H9 (cell line): ENCODE measurements around the gene SLC10A3. TPM values are rescaled to one million over a fixed set of nuclear protein-coding genes. Genes with fewer than 3 reads are reported as not detected.

Source experiments
- DNase-seq: peaks from one replicate; pipeline ENCODE4 v3.0.0-alpha.2; 2017
- H2AFZ ChIP-seq: one replicate; pipeline ENCODE4 v1.6.1; 2013; ENCODE audit warnings: mild to moderate bottlenecking, low read length, control low read depth, moderate library complexity
- H2AK5ac ChIP-seq: 2 replicates; pipeline ENCODE4 v1.6.1; 2013; ENCODE audit warnings: low read length, control low read depth, mixed read lengths; ENCODE audit not compliant: insufficient read length
- H2BK120ac ChIP-seq: one replicate; pipeline ENCODE4 v1.6.1; 2013; ENCODE audit warnings: low read depth, mild to moderate bottlenecking, low read length, control low read depth, inconsistent platforms; ENCODE audit not compliant: poor library complexity, severe bottlenecking
- H2BK12ac ChIP-seq: 2 replicates; pipeline ENCODE4 v1.6.1; 2013; ENCODE audit warnings: low read length, control low read depth, mixed read lengths, low read depth; ENCODE audit not compliant: insufficient read length
- H2BK15ac ChIP-seq: 2 replicates; pipeline ENCODE4 v1.6.1; 2013; ENCODE audit warnings: low read depth, low read length, control low read depth
- H2BK20ac ChIP-seq: one replicate; pipeline ENCODE4 v1.6.1; 2013; ENCODE audit warnings: low read depth, mild to moderate bottlenecking, low read length, control low read depth, inconsistent platforms; ENCODE audit not compliant: poor library complexity, severe bottlenecking
- H2BK5ac ChIP-seq: 2 replicates; pipeline ENCODE4 v1.6.1; 2013; ENCODE audit warnings: low read length, control low read depth, mixed read lengths; ENCODE audit not compliant: insufficient read length
- H3K14ac ChIP-seq: 2 replicates; pipeline ENCODE4 v1.6.1; 2013; ENCODE audit warnings: low read length, control low read depth; ENCODE audit not compliant: insufficient read depth
- H3K18ac ChIP-seq: 2 replicates; pipeline ENCODE4 v1.6.1; 2013; ENCODE audit warnings: low read depth, mild to moderate bottlenecking, mixed read lengths, low read length, control low read depth; ENCODE audit not compliant: insufficient read length
- H3K23ac ChIP-seq: 2 replicates; pipeline ENCODE4 v1.6.1; 2013; ENCODE audit warnings: low read length, control low read depth, mixed read lengths, low read depth; ENCODE audit not compliant: insufficient read length
- H3K23me2 ChIP-seq: 2 replicates; pipeline ENCODE4 v1.6.1; 2013; ENCODE audit warnings: low read depth, mild to moderate bottlenecking, mixed read lengths, low read length, control low read depth; ENCODE audit not compliant: insufficient read length, poor library complexity, severe bottlenecking
- H3K27ac ChIP-seq: 2 replicates; pipeline ENCODE4 v1.5.1; 2013; ENCODE audit warnings: low read length, control low read depth, mixed read lengths, low read depth; ENCODE audit not compliant: insufficient read length
- H3K27me3 ChIP-seq: 2 replicates; pipeline ENCODE4 v1.6.1; 2013; ENCODE audit warnings: low read length, control low read depth, inconsistent platforms; ENCODE audit not compliant: insufficient read depth
- H3K4ac ChIP-seq: 2 replicates; pipeline ENCODE4 v1.6.1; 2013; ENCODE audit warnings: low read depth, mild to moderate bottlenecking, control low read depth, inconsistent platforms, low read length, moderate library complexity
- H3K4me1 ChIP-seq: 2 replicates; pipeline ENCODE4 v1.6.1; 2013; ENCODE audit warnings: low read length, control low read depth, inconsistent platforms; ENCODE audit not compliant: insufficient read depth
- H3K4me2 ChIP-seq: 2 replicates; pipeline ENCODE4 v1.6.1; 2013; ENCODE audit warnings: low read length, control low read depth, mixed read lengths; ENCODE audit not compliant: insufficient read length, insufficient read depth
- H3K56ac ChIP-seq: 2 replicates; pipeline ENCODE4 v1.6.1; 2013; ENCODE audit warnings: low read depth, mild to moderate bottlenecking, mixed read lengths, low read length, control low read depth; ENCODE audit not compliant: insufficient read length
- H3K79me1 ChIP-seq: 2 replicates; pipeline ENCODE4 v1.6.1; 2013; ENCODE audit warnings: low read depth, mild to moderate bottlenecking, moderate library complexity, low read length, control low read depth, inconsistent platforms; ENCODE audit not compliant: insufficient read depth, poor library complexity, severe bottlenecking
- H3K79me2 ChIP-seq: 2 replicates; pipeline ENCODE4 v1.6.1; 2013; ENCODE audit warnings: low read length, control low read depth, inconsistent platforms; ENCODE audit not compliant: insufficient read depth
- H3K9ac ChIP-seq: 2 replicates; pipeline ENCODE4 v1.6.1; 2013; ENCODE audit warnings: low read length, control low read depth, mixed read lengths; ENCODE audit not compliant: insufficient read length; ENCODE audit errors: extremely low read depth
- H3K9me3 ChIP-seq: one replicate; pipeline ENCODE4 v1.6.1; 2013; ENCODE audit warnings: low read depth, low read length, inconsistent platforms; ENCODE audit not compliant: control insufficient read depth
- H3T11ph ChIP-seq: one replicate; pipeline ENCODE4 v1.6.1; 2013; ENCODE audit warnings: mild to moderate bottlenecking, low read length, control low read depth, inconsistent platforms
- H4K20me1 ChIP-seq: one replicate; pipeline ENCODE4 v1.6.1; 2013; ENCODE audit not compliant: control insufficient read depth, insufficient read length, insufficient read depth
- H4K5ac ChIP-seq: 2 replicates; pipeline ENCODE4 v1.6.1; 2013; ENCODE audit warnings: low read depth, mild to moderate bottlenecking, mixed read lengths, low read length, control low read depth; ENCODE audit not compliant: insufficient read length
- H4K8ac ChIP-seq: replicated peaks from 2 replicates; pipeline ENCODE4 v1.6.1; 2013; ENCODE audit warnings: low read length, control low read depth, mixed read lengths, low read depth; ENCODE audit not compliant: insufficient read length
- H4K91ac ChIP-seq: 2 replicates; pipeline ENCODE4 v1.6.1; 2013; ENCODE audit warnings: low read depth, mild to moderate bottlenecking, moderate library complexity, mixed read lengths, low read length, control low read depth; ENCODE audit not compliant: insufficient read length
- H3K27ac Mint-ChIP-seq, 3 experiments: 2 replicates in 2 of 3; 3 replicates in 1 of 3; pipeline ENCODE4 v1.8.0; 2020 to 2021; ENCODE audit warnings: mixed read lengths in 3 of 3, mild to moderate bottlenecking in 1 of 3, moderate library complexity in 1 of 3
- H3K27me3 Mint-ChIP-seq: 2 replicates; pipeline ENCODE4 v1.8.0; 2021; ENCODE audit warnings: low read depth, mild to moderate bottlenecking, moderate library complexity, mixed read lengths
- H3K36me3 Mint-ChIP-seq, 3 experiments: 2 replicates in 2 of 3; 3 replicates in 1 of 3; pipeline ENCODE4 v1.8.0; 2020 to 2021; ENCODE audit warnings: low read depth in 3 of 3, mixed read lengths in 3 of 3; ENCODE audit not compliant: insufficient read depth in 1 of 3
- H3K4me1 Mint-ChIP-seq, 2 experiments: 2 replicates each; pipeline ENCODE4 v1.8.0; 2020; ENCODE audit warnings: mixed read lengths in 2 of 2
- H3K4me3 Mint-ChIP-seq, 2 experiments: 2 replicates in 1 of 2; 3 replicates in 1 of 2; pipeline ENCODE4 v1.8.0; 2020 to 2021; ENCODE audit warnings: mild to moderate bottlenecking in 2 of 2, mixed read lengths in 2 of 2, moderate library complexity in 1 of 2
- H3K9me3 Mint-ChIP-seq, 2 experiments: 2 replicates in 1 of 2; 3 replicates in 1 of 2; pipeline ENCODE4 v1.8.0; 2020; ENCODE audit warnings: mild to moderate bottlenecking in 2 of 2, mixed read lengths in 2 of 2, moderate library complexity in 1 of 2
- WGBS: extraction: QIAGEN DNeasy Blood & Tissue Kit; methylation state at CpG from one replicate; pipeline ENCODE4 v1.1.7; 2013; ENCODE audit warnings: missing lambda C conversion rate, low lambda C conversion rate, mixed read lengths; ENCODE audit not compliant: insufficient read length; ENCODE audit errors: extremely low coverage; 5-methylcytosine and 5-hydroxymethylcytosine counted together
- total RNA-seq: library from RNA; stranded (reverse); gene quantifications from 2 replicates; pipeline ENCODE4 v1.2.1, GENCODE V29; 2021
- TF ChIP-seq, protein P1 (sequence below): fragments of 200-600 bp; sonication (generic); conservative IDR thresholded peaks from 3 replicates; pipeline ENCODE4 v1.8.0; 2021; ENCODE audit warnings: antibody characterized with exemption, mild to moderate bottlenecking

Gene SLC10A3
- total RNA-seq, 1 experiment from 2014 or later, result 8.8 TPM

DNA sequence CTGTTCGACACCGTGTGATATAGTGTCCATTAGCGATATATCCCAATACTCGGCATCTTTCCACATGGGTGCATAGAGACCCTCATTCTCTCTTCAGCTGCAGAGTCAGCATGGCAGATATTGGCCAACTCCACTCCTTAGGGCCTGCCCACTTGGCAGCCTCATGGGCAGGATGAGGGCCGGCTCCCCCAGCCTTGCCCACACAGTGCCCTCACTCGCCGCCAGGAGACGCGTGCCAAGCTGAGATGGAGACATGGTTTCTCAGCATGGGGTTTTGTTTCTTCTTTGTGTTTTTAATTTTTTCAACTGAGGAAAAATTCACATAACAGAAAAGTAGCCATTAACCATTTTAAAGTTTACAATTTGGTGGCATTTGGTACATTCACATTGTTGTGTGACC is 37.6 kb downstream of the SLC10A3 start:
- H3K4me3 Mint-ChIP-seq, result no peak overlapping the region
- Histone ChIP-seq H2BK120ac (no peak overlapping the region), H3K79me2 (no peaks in the 10 kb centered on the region), H2BK12ac (no peak overlapping the region), H3K14ac (no peak overlapping the region), H4K8ac (no peak overlapping the region), H2BK5ac (no peak overlapping the region), H3K27ac (no peak overlapping the region), H2AK5ac (no peak overlapping the region), H2AFZ (no peak overlapping the region), H4K91ac (no peak overlapping the region), H3K23me2 (no peaks in the 10 kb centered on the region), H4K20me1 (no peaks in the 10 kb centered on the region), H3K79me1 (no peaks in the 10 kb centered on the region), H3K56ac (no peak overlapping the region), H3K18ac (no peak overlapping the region), H3K27me3 (no peaks in the 10 kb centered on the region), H4K5ac (no peak overlapping the region), H2BK20ac (no peak overlapping the region), H3K4ac (no peak overlapping the region), H3K9ac (no peak overlapping the region), H3K23ac (no peak overlapping the region), H3K4me2 (no peak overlapping the region), H2BK15ac (no peak overlapping the region), H3K4me1 (no peaks in the 10 kb centered on the region), H3T11ph (no peak overlapping the region), H3K9me3 (peaks cover 23% of the 10 kb centered on the region)
- H3K27me3 Mint-ChIP-seq, result peaks cover 25% of the 10 kb centered on the region
- no peak for DNase-seq
- WGBS, result no CpG with 5 or more reads among the region's 9 CpGs
- TF ChIP-seq, protein P1, sequence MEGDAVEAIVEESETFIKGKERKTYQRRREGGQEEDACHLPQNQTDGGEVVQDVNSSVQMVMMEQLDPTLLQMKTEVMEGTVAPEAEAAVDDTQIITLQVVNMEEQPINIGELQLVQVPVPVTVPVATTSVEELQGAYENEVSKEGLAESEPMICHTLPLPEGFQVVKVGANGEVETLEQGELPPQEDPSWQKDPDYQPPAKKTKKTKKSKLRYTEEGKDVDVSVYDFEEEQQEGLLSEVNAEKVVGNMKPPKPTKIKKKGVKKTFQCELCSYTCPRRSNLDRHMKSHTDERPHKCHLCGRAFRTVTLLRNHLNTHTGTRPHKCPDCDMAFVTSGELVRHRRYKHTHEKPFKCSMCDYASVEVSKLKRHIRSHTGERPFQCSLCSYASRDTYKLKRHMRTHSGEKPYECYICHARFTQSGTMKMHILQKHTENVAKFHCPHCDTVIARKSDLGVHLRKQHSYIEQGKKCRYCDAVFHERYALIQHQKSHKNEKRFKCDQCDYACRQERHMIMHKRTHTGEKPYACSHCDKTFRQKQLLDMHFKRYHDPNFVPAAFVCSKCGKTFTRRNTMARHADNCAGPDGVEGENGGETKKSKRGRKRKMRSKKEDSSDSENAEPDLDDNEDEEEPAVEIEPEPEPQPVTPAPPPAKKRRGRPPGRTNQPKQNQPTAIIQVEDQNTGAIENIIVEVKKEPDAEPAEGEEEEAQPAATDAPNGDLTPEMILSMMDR, result no peak
- H3K4me1 Mint-ChIP-seq, result peaks cover 0 to 3% of the 10 kb centered on the region in 2 experiments; a peak in 1 of 4 replicates
- peaks cover 31 to 43% (median 36%) of the 10 kb centered on the region in 3 experiments for H3K36me3 Mint-ChIP-seq
- no peak overlapping the region; a peak in 1 of 7 replicates for H3K27ac Mint-ChIP-seq
- H3K9me3 Mint-ChIP-seq, result peaks cover 63 to 89% of the 10 kb centered on the region in 2 experiments
